GM12878 (cell line): ENCODE data around the gene TACC3.

ENCODE experiments used
- BRCA1 ChIP-seq: IDR thresholded peaks from 2 replicates; pipeline ENCODE4 v1.6.1; 2011; ENCODE audit warnings: low read depth, low read length, improper control_type of control experiment
- CHD4 ChIP-seq: fragments of 200-600 bp; sonication (generic); IDR thresholded peaks from 2 replicates; pipeline ENCODE4 v1.6.1; 2016; ENCODE audit warnings: mild to moderate bottlenecking
- CTCF ChIP-seq, 3 experiments: IDR thresholded peaks in 2 of 3; conservative IDR thresholded peaks in 1 of 3; 2 replicates each; pipeline ENCODE4 v1.5.1; 2011; ENCODE audit warnings: low read depth in 3 of 3, low read length in 3 of 3, mild to moderate bottlenecking in 3 of 3, control low read depth in 2 of 3, moderate library complexity in 2 of 3, inconsistent platforms in 1 of 3, mixed read lengths in 1 of 3; ENCODE audit not compliant: control insufficient read depth in 2 of 3, insufficient read depth in 1 of 3; ENCODE audit errors: extremely low read depth in 1 of 3
- E2F8 ChIP-seq: fragments of 450-650 bp; IDR thresholded peaks from 2 replicates; pipeline ENCODE4 v1.6.1; 2018; ENCODE audit warnings: mild to moderate bottlenecking, low read depth, moderate library complexity; ENCODE audit not compliant: partially characterized antibody
- MAX ChIP-seq: IDR thresholded peaks from 2 replicates; pipeline ENCODE4 v1.6.1; 2012; ENCODE audit warnings: low read depth, low read length, improper control_type of control experiment
- POLR2A ChIP-seq: IDR thresholded peaks from 2 replicates; pipeline ENCODE4 v1.6.1; 2011; ENCODE audit warnings: low read depth, mild to moderate bottlenecking, low read length
- POLR2AphosphoS5 ChIP-seq: IDR thresholded peaks from 2 replicates; pipeline ENCODE4 v1.6.1; 2011; ENCODE audit warnings: mild to moderate bottlenecking, low read length, inconsistent platforms
- SPI1 ChIP-seq: IDR thresholded peaks from 2 replicates; pipeline ENCODE4 v1.6.1; 2011; ENCODE audit warnings: low read depth, mild to moderate bottlenecking, low read length, moderate library complexity, borderline replicate concordance; ENCODE audit not compliant: insufficient read depth
- SUPT20H ChIP-seq: IDR thresholded peaks from 2 replicates; pipeline ENCODE4 v1.6.1; 2011; ENCODE audit warnings: low read depth, mild to moderate bottlenecking, low read length, moderate library complexity, borderline replicate concordance; ENCODE audit not compliant: control insufficient read depth

- TF ChIP-seq E2F8 = no peak
- TF ChIP-seq SPI1 = no peak
- TF ChIP-seq MAX = no peak
- TF ChIP-seq CTCF (IDR thresholded peaks at IDR 0.05 in 2 of 3, conservative IDR thresholded peaks at IDR 0.05 in 1 of 3; ENCODE audit: control insufficient read depth in 2 of 3, extremely low read depth in 1 of 3, insufficient read depth in 1 of 3, low read depth in 3 of 3, low read length in 3 of 3) = peak; percentile 65 to 93 (median 78)
- TF ChIP-seq CHD4 = no peak
- no peak for TF ChIP-seq BRCA1
- TF ChIP-seq POLR2AphosphoS5 = no peak
- TF ChIP-seq SUPT20H = no peak
- TF ChIP-seq POLR2A = no peak
These were observed 25.0 kb downstream of the TACC3 start for GRCh38 chr4:1746265-1746691.
